ENCODE measurements around the gene GPATCH11.

The GPATCH11 gene

DNA sequence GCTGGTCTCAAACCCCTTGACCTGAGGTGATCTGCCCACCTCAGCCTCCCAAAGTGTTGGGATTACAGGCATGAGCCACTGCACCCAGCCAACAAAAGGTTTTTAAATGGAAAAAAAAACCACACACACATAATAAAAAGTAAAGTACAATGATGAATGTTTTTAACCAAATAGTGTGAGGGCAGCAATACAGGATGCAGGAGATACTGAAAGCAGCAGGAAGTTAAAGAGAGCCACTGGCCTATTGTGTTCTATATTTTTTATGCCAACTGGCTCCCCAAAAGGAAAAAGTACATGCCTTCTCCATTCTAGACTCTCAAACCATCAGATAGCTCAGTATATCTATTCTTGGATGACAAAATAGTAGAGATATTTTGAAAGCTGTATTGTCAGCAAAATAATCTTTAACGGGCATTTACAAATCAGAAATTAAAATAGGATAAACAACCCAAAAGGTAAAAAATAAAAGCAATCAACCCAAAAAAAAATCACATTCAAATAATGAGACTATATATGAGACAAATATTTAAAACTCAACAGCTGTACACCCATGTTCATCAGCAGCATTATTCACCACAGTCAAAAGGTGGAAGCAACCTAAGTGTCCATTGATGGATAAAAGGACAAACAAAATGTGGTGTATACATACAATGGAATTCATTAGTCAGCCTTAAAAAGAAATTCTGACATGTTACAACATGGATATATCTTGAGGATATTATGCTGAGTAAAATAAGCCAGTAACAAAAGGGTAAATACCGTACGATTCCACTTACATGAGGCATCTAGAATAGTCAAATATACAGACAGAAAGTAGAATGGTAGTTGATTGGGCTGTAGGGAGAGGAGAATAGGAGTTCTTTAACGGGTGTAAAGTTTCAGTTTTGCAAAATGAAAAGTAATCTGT, 26.2 kb downstream of the GPATCH11 start:
- no peak for DNase-seq

DNA sequence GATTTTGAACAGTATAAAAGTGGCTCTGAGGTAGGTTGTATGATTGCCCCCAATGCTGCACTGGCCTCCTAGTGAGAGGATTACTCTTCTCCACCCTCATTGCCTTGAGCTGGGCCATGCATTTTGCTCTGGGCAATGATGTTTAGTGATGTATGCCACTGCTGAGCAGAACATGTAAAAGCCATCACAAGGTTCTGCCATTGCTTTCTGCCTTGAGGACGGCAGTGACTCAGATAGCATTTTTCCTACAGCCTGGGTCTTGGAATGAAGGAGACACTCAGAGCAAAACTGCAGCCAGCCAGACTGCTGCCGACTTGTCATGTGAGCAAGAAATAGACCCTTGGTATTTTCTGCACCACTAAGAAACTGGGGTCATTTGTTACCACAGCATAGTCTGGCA, 27.6 kb downstream of the GPATCH11 start:
- DNase-seq = no peak

DNA sequence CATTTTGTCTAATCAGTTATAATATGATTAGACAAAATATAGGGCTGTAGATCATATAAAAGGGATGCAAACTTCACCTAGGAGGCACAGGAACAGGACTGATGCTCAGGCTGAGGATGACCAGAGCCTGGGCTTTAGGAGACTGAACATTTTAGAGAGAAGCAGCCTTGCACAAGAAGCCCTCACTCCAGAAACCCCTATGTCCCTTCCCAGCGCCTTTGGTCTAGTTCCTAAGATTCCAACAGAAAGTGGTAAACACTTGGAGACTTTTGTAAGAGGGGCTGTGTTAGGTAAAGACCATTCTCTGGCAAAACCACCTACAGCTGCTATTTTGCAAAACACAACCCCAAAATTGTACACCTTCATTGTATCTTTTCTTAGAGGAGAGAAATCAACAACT, 33.2 kb downstream of the GPATCH11 start:
- no peak for DNase-seq

DNA sequence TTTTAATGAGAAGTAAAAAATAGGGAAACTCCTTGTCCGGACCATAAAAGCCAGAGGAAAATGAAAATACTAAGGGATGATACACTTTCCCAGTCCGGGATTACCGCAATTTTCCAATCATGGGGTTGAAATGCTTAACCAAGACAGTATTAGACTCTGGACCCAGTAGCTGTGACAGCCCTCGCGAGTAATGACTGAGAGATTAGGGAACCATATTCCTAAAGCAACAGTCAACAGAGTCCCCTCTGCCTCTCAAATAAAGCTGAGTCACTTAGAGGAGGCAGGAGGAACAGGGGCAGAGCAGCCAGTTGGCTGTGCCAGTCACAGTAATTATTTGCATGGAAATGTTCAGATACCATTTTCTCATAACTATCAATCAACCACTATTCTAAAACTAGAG, 34.8 kb downstream of the GPATCH11 start:
- DNase-seq = no peak

- DNase-seq = no peak
Measured at GRCh38 chr2:37125416-37125815, 41.1 kb downstream of the GPATCH11 start.

DNA sequence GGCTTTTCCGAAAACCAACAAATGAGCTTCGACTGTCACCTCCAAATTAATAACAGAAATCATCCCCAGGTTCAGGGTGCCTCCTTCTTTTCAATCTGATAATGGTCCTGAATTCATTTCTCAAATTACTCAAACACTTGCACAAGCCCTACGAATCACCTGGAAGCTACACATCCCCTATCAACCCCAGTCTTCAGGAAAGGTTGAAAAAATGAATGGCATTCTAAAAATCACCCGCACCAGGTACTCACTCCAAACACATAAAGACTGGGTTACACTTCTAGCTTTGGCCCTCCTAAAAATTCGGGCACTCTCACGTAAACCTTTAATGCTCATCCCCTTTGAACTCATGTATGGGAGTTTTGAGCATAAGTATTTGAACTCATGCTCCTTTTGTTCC, 48.6 kb downstream of the GPATCH11 start:
- DNase-seq = no peak

DNA sequence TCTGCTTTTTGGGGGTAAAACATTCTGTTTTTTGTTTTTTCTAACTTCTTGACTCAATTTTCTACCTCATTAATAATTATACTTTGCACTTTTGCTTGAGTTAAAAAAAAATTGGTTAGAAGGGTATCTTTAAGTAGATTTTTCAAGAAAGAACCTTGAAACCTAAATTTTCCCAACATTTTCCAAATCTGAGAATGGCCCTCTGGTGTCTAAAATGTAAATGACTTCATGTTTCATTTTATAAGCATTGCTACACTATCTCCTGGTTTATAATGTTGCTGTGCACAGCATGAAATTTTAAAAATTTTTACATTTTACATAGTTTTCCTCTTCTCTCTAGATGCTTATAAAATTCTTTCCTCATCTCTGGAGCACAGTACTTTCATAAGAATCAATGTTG, 58.2 kb downstream of the GPATCH11 start:
- DNase-seq = no peak

- no peak for DNase-seq
Measured at GRCh38 chr2:37143974-37144373, 59.7 kb downstream of the GPATCH11 start.

DNA sequence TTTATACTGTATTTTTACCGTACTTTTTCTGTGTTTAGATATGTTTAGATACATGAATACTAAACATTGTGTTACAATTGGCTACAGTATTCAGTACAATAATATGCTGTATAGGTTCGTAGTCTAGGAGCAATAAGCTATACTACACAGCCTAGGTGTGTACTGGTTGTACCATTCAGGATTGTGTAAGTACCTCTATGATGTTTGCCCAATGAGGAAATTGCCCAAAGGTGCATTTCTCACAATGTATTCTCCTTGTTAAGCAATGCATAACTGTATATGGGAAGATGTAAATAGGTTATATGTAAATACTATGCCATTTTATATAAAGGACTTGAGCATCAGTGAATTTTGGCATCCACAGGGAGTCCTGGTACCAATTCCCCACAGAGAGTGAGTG, 61.7 kb downstream of the GPATCH11 start:
- no peak for DNase-seq

DNA sequence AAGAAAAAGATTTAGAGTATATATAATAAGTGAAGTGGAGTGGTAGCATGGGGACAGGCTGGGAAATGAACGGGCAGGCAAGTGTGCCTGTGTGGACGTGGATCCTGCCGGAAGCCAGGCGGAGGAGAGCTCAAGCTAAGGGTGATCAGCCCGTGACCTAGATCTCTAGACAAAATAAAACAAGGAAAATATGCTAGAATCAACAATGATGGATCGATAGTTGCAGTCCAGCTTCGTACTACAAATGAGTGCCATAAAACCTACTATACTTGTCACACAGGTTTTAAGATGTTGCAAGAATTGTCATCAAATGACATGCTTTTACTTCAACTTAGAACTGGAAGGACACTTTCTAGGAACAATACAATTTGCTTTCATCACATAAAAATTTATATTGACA, 64.0 kb downstream of the GPATCH11 start:
- no peak for DNase-seq

Data from effector CD8-positive, alpha-beta T cell (primary cell).